Peyer's patch (tissue), 4 donors: ENCODE measurements around the gene CDH10.

Source experiments
- POLR2A ChIP-seq, 2 donors: fragments of 450-650 bp; IDR thresholded peaks; one replicate each; pipeline ENCODE4 v1.5.1; 2017; ENCODE audit warnings: antibody characterized with exemption in 2 of 2, mild to moderate bottlenecking in 2 of 2, moderate library complexity in 2 of 2
- TF ChIP-seq, protein P1 (sequence below), 6 experiments: fragments of 450-650 bp in 4 of 6; fragments of 200-600 bp in 2 of 6; sonication (generic) in 1 of 6; IDR thresholded peaks; one replicate each; pipeline ENCODE4 v1.5.1; 2017 to 2019; ENCODE audit warnings: antibody characterized with exemption in 6 of 6, mild to moderate bottlenecking in 3 of 6, moderate library complexity in 1 of 6

- TF ChIP-seq, protein P1, sequence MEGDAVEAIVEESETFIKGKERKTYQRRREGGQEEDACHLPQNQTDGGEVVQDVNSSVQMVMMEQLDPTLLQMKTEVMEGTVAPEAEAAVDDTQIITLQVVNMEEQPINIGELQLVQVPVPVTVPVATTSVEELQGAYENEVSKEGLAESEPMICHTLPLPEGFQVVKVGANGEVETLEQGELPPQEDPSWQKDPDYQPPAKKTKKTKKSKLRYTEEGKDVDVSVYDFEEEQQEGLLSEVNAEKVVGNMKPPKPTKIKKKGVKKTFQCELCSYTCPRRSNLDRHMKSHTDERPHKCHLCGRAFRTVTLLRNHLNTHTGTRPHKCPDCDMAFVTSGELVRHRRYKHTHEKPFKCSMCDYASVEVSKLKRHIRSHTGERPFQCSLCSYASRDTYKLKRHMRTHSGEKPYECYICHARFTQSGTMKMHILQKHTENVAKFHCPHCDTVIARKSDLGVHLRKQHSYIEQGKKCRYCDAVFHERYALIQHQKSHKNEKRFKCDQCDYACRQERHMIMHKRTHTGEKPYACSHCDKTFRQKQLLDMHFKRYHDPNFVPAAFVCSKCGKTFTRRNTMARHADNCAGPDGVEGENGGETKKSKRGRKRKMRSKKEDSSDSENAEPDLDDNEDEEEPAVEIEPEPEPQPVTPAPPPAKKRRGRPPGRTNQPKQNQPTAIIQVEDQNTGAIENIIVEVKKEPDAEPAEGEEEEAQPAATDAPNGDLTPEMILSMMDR (IDR thresholded peaks at IDR 0.05): no peak
- no peak for TF ChIP-seq POLR2A (IDR thresholded peaks at IDR 0.05)
Observed at GRCh38 chr5:24649531-24649930, 4.8 kb upstream of the CDH10 start.
